ENCODE measurements around the gene COPS3. TPM values are rescaled to one million over a fixed set of nuclear protein-coding genes. Genes with fewer than 3 reads are reported as not detected.

The COPS3 gene
- 74.2 and 89.2 TPM in 2 replicates for total RNA-seq

GRCh38 chr17:17280613-17281549 is at the start of gene COPS3:
Gene COPS3 (minus strand): TSS chr17:17281246. CDS start chr17:17281186, 60 bp downstream.

GRCh38 chr17:17303010-17303846 is 22.2 kb upstream of the COPS3 start, which contains the start of gene NT5M:
Gene NT5M (plus strand): TSS chr17:17303373. CDS start chr17:17303551, 178 bp downstream.

GRCh38 chr17:17237026-17237799 is 43.8 kb downstream of the COPS3 start, which contains the start of gene FLCN:
Gene FLCN (minus strand): TSS chr17:17237168. CDS start chr17:17228137, 9,031 bp downstream.

GRCh38 chr17:17206124-17206912 is 74.7 kb downstream of the COPS3 start, which contains the start of gene PLD6:
Gene PLD6 (minus strand): TSS chr17:17206333. CDS start chr17:17206286, 47 bp downstream.

Other genes starting within 250 kb of the COPS3 start
- 147 and 185 TPM in 2 replicates for gene MPRIP, start 238.8 kb downstream of the COPS3 start, total RNA-seq
- gene PLD6, start 74.9 kb downstream of the COPS3 start, total RNA-seq: 4.7 and 13.7 TPM in 2 replicates
- gene FLCN, start 44.1 kb downstream of the COPS3 start, total RNA-seq: 49.6 and 62.1 TPM in 2 replicates
- 1.0 and 1.2 TPM in 2 replicates for gene NT5M, start 22.1 kb upstream of the COPS3 start, total RNA-seq
- 7.9 and 11.1 TPM in 2 replicates for gene MED9, start 195.8 kb upstream of the COPS3 start, total RNA-seq
- gene RASD1, start 215.1 kb upstream of the COPS3 start, total RNA-seq: 0.14 and 0.68 TPM in 2 replicates